DMS 273 (cell line): ENCODE results near the gene SH3GL3.
A peak's percentile ranks its signal among the peaks of the same experiment; 100 is the strongest.

Source experiments
- DNase-seq: peaks from one replicate; lab custom pipeline; 2025; ENCODE audit not compliant: unreplicated experiment; lab: John Stamatoyannopoulos, UW

The SH3GL3 gene

GRCh38 chr15:83499476-83499875 lies 52.3 kb downstream of the SH3GL3 start:
- DNase-seq, result no peak

DNA sequence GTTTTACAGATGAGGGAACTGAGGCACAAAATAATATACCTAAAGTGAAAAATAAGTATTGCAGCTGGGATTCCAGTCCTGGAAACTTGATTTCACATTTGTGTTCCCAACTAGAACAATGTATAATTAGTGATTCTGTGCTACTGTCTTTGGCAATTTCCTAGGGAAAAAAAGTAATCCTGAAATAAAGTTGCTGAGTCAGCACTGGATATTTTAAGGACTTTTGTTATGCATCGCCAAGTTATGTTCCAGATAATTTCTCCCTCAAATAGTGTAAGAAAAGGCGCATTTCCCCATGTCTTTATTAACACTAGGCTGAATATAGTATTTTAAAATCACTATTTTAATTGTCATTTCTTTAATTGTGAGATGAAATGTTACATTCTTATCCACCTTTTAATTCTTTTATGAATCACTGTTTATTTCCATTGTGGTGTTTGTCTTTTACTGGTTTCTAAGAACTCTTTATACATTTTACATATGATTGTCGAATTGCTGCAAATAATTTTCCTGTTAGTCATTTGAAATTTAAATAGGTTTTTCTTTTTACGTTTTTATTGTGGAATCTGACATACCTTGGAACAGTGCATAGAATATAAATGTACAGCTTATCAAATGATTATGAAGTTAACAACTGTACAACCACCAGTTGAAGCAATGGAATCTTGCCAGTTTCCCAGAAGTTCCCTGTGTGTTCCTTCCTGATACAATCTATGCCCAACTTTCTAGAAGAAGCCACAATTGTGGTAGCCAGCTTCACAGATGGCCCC lies 56.6 kb downstream of the SH3GL3 start:
- no peak for DNase-seq

GRCh38 chr15:83504365-83504764 lies 57.2 kb downstream of the SH3GL3 start:
- no peak for DNase-seq

DNA sequence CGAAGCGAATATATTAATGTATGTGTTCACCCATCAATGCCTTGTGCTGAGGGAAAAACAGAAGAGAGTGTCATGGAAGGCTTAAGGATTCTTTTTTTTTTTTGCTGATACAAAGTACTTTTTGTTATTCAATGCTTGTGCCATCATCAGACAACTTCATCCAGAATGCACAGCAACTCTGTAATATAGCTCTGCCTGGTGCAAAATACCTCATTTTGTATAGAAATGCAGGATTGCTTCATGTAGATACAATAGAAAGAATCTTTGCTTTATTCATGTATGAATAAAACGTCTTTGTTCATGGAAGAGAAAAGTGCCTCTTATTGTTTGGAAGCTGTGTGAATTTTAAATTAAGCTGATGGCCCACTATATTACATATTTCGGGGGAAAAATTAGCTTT lies 62.9 kb downstream of the SH3GL3 start:
- no peak for DNase-seq

GRCh38 chr15:83512459-83512858 lies 65.3 kb downstream of the SH3GL3 start:
- DNase-seq, result no peak

DNA sequence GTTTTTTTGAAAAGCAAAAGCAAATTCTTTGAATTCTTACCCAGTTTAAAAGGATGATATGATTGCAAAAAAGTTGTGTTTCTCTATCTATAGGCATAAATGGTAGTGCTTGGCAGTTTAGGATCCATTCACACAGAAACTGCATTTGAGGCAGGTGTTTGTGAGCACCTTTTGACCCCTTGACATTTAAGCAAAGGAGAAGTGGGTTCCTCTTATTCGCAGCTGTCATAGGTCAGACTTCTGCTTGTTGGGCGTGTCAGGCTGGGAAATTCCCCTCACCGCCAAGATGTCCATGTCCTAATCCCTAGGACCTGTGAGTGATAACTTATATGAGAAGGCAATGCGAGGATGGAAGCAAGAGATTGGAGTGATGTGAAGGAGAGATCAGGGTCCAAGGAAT lies 67.4 kb downstream of the SH3GL3 start:
- DNase-seq, result no peak

DNA sequence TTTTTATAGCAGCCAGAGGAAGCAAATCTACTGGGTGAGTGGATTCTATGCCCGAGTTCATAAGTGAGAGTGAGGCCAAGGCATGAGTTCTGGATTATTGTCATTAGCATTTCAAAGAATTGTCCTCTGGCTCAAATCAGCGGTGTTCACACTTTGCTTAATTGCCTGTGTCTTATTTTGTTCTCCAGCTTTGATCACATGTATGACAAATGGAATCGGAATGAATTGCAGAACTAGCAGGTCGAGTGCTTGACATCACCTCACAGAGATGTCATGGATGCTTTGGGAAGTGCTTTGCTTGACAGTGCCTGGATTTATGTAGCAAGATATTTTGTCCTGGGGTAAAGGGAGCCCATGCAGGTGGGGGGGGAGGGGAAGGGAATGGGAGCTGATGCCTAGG lies 68.0 kb downstream of the SH3GL3 start:
- no peak for DNase-seq

- DNase-seq, result no peak
These were observed 69.8 kb downstream of the SH3GL3 start for GRCh38 chr15:83516935-83517334.

GRCh38 chr15:83526319-83526718 lies 79.2 kb downstream of the SH3GL3 start:
- DNase-seq, result no peak

GRCh38 chr15:83533410-83533962 lies 86.3 kb downstream of the SH3GL3 start:
- no peak for DNase-seq

- DNase-seq, result no peak
These were observed 90.5 kb downstream of the SH3GL3 start for GRCh38 chr15:83537606-83538005.

DNA sequence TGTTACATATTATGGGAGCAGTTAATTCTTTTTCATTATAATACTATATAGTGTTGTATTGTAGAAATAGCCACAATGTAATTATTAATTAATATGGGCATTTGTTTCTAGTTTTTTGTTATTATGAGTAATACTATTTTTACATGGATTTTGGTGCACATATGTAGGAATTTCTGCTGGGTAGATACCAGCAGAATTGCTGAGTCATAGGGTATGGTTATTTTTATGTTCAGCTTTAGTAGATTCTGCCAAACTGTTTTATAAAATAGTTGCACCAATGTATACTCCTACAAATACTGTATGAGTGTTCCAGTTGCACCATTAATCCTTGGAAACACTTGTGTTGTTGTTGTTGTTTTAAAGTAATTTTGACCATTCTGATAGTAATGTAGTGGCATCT lies 91.5 kb downstream of the SH3GL3 start:
- no peak for DNase-seq

DNA sequence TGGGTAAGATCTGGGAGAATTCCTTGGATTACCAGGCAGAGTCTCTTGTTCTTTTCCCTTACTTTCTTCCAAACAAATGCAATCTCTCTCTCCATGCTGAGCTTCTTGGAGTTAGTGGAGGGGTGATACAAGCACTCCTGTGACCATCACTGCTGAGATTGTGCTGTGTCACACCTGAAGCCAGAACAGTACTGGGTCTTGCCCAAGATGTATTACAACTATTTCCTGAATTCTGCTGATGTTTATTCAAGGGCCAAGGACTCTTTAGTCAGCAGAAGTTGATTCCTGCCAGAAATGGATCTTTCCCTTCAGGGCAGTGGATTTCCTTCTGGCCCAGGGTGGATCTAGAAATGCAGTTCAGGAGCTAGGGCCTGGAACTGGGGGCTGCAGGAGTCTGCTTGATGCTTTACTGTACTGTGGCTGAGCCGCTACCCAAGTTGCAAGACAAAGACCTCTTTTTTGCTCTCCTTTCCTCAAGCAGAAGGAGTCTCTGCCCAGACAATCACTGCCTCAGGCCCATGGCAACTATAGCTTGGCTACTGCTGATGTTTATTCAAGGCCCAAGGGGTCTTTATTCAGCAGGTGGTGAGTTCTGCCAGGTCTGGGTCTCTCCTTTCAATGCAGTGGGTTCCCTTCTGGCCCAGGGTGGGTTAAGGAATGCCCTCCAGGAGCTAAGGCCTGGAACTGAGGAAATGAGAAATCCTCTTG lies 98.8 kb downstream of the SH3GL3 start:
- DNase-seq, result no peak

DNA sequence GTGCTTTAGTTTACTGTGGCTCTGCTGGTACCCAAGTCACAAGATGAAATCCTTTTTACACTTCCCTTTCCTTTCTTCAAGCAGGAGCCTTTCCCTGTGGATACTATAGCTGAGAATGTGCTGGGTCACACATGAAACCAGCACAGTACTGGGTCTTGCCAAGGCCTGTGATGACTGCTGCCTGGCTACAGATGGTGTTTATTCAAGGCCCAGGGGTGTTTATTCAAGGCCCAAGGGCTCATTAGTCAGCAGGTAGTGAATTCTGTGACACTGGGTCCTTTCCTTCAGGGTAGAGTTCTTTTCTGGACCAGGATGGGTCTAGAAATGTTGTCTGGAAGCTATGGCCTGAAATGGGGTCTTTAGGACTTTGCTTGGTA lies 99.4 kb downstream of the SH3GL3 start:
- DNase-seq, result peak; percentile 8

DNA sequence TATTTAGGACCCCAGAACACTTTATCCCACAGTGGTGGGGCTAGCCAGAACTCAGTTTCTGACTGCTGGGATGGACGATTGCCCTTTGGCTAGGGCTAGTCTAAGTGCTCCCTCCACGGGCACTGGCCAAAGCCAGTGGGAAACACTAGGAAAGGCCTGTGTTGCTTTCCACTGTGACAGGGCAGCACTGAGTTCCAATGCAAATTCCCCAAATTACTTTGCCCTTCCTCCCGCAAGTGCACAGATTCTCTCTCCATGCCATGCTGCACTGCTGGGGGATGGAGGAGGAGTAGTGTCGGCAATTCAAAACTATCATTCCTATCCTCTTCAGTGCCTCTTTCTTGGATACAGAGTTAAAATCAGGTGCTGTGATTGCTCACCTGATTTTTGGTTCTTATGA lies 100.0 kb downstream of the SH3GL3 start:
- no peak for DNase-seq

DNA sequence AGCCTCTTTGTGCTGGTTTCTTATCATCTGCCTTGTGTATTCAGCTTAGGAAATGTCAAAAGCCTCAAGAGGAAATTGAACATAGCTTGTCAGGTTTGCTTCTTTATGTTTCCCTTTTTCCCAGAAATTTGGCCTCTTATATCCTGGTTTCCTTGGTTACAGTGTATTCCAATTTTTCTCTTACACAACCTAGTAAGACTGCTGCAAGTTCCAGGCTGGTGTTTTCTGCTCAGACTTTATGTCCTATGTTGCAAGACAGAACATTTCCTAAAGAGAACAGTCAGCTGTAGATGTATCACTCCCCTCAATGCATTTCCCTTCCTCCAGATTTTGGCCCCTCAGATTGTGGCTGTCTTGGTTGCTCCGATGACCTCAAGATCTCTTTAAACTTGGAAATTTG lies 102.5 kb downstream of the SH3GL3 start:
- no peak for DNase-seq

DNA sequence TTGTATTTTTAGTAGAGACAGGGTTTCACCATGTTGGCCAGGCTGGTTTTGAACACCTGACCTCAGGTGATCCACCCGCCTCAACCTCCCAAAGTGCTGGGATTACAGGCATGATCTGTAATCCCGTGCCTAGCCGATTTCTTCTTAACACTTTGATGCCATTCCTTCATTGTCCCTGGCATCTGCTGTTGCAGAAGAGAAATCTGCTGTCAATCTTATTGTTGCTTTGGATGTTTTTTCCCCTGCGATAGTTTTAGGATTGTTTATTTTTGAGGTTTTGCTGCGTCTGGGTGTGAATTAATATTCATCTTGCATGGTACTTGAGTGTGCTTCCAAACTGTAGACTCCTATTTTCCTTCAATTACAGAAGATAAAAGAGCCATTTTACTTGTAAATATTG lies 107.4 kb downstream of the SH3GL3 start:
- no peak for DNase-seq

DNA sequence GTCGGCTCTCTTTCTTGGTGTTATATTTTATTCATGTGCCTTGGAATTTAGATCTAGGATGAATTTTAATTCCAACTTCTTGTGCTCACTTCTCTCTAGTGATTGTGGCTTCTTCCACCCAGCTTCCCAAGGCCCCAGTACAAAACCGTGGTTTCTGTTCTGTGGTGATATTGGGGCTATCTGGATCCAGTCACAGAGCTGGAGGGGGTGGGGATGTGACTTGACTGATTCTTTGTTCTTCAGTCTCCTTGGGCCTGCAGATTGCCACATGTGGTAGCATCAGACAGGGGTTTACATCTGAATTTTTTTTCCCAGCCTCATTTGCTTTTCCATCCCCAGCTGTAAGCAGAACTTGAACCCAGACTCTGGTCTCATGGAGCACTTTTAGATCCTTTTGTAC lies 108.2 kb downstream of the SH3GL3 start:
- DNase-seq, result no peak

- DNase-seq, result no peak
These were observed 108.9 kb downstream of the SH3GL3 start for GRCh38 chr15:83556068-83556467.

DNA sequence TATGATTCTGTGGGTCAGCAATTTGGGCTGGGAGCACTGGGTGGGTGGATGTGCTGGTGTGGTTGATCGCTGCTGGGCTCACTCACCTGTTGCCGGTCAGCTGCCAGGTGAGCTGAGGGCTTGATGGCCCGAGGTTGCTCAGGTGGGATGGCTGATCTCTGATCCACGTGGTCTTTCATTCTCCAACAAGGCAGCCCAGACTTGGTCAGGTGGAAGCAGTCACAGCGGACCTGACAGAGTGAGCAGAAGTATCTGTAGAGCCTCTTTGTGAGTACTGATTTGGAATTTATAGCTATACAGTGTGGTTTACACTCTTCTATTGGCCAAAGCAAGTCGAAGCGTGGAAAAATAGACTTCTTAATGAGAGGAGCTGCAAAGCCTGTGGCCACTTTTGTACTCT lies 109.6 kb downstream of the SH3GL3 start:
- DNase-seq, result no peak

DNA sequence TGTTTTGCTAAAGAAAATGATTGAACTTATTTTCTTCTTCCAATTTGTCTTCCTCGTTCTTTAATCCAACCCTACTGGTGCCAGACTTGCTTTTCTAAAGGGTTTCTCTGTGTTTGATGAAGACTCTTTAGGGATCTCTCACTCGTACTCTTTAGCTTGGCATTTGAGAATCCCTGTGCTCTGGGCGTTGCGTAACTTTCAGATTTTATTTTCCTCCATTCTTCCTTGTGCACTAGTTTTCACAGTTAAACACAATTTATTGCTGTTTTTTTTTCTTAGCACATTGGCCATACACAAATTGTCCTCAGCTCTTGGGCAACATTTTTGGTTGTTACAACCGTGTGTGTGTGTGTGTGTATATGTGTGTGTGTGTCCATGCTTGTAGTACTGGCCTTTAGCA lies 111.0 kb downstream of the SH3GL3 start:
- no peak for DNase-seq

GRCh38 chr15:83559310-83559966 lies 112.3 kb downstream of the SH3GL3 start:
- DNase-seq, result peak; percentile 71
